IPS DF 6.9 (cell line): ENCODE results near the gene WDR17.

Experiments used
- DNase-seq: peaks from one replicate; pipeline ENCODE4 v3.0.0-alpha.2; 2013; ENCODE audit warnings: low read depth, low spot score
- H3K27ac ChIP-seq: one replicate; pipeline ENCODE4 v1.5.1; 2013; ENCODE audit warnings: low read length, control low read depth
- H3K27me3 ChIP-seq: 2 replicates; pipeline ENCODE4 v1.6.1; 2013; ENCODE audit warnings: mild to moderate bottlenecking, low read length; ENCODE audit not compliant: control insufficient read depth, insufficient read depth
- H3K36me3 ChIP-seq: 2 replicates; pipeline ENCODE4 v1.6.1; 2013; ENCODE audit warnings: low read length; ENCODE audit not compliant: control insufficient read depth, insufficient read depth
- H3K4me1 ChIP-seq: 2 replicates; pipeline ENCODE4 v1.6.1; 2013; ENCODE audit warnings: low read length; ENCODE audit not compliant: control insufficient read depth, insufficient read depth
- H3K4me3 ChIP-seq: 2 replicates; pipeline ENCODE4 v1.5.1; 2013; ENCODE audit warnings: mild to moderate bottlenecking, low read length
- H3K9me3 ChIP-seq: 2 replicates; pipeline ENCODE4 v1.6.1; 2013; ENCODE audit warnings: low read length, inconsistent platforms; ENCODE audit not compliant: control insufficient read depth, insufficient read depth
- WGBS: extraction: QIAGEN DNeasy Blood & Tissue Kit; methylation state at CpG from one replicate; pipeline ENCODE4 v1.1.7; 2013; ENCODE audit warnings: mixed read lengths, missing lambda C conversion rate; ENCODE audit not compliant: insufficient read length, insufficient coverage; 5-methylcytosine and 5-hydroxymethylcytosine counted together

Gene WDR17

GRCh38 chr4:176189891-176190795, 124.5 kb downstream of the WDR17 start:
- DNase-seq: no peak
- Histone ChIP-seq H3K36me3 (no peaks in the 10 kb centered on the region), H3K4me1 (peaks cover 1% of the 10 kb centered on the region; the same call in 1 of the 2 replicates), H3K4me3 (no peak overlapping the region), H3K27ac (no peak overlapping the region), H3K9me3 (no peaks in the 10 kb centered on the region), H3K27me3 (no peaks in the 10 kb centered on the region)
- no CpG with 5 or more reads among the region's 11 CpGs for WGBS

DNA sequence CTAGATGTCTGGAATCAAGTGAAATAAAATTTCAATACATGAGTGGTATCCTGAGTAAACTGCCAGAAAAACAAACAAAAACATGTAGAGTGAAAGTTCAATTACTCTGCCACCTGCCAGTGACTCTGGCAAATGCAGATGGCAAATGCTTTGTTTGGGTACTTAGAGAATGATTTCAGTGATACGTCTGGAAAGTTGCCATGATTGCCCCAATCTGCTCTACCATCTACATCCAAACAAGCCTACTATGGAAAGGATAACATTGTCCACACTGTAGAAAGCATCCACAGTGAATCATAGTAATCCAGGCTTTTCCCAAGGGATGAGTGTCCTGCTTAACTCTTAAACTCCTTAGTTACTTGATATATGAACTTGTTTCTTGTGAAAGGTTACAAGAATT, 126.3 kb downstream of the WDR17 start:
- peaks cover 1% of the 10 kb centered on the region; the same call in 1 of the 2 replicates for H3K4me1 ChIP-seq
- H3K4me3 ChIP-seq: no peak overlapping the region
- H3K27ac ChIP-seq: no peak overlapping the region
- H3K27me3 ChIP-seq: no peaks in the 10 kb centered on the region
- DNase-seq: no peak
- H3K9me3 ChIP-seq: no peaks in the 10 kb centered on the region
- WGBS: no CpG with 5 or more reads among the region's 1 CpG
- no peaks in the 10 kb centered on the region for H3K36me3 ChIP-seq

DNA sequence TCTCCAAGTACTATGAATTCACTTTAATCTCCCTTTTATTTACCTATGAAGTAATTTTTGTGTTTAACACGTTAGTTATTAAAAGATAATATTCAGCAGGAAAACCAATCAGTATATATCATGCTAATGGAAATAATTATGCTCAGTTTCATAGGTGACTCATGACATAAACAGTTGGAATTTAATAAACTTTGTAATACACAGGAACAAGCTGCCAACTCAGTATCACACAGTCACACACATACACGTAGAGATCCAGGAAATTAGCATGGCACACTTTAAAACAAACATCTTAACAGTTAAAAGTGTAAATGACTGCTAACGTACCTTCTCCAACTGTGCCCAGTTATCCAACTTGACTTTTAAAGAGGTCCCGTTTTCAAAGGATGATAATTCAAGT, 127.5 kb downstream of the WDR17 start:
- Histone ChIP-seq H3K36me3 (no peaks in the 10 kb centered on the region), H3K9me3 (no peaks in the 10 kb centered on the region), H3K4me1 (no peaks in the 10 kb centered on the region), H3K4me3 (no peak overlapping the region), H3K27ac (no peak overlapping the region), H3K27me3 (no peaks in the 10 kb centered on the region)
- no CpG with 5 or more reads among the region's 4 CpGs for WGBS
- no peak for DNase-seq

GRCh38 chr4:176193938-176194337, 128.3 kb downstream of the WDR17 start:
- Histone ChIP-seq H3K9me3 (no peaks in the 10 kb centered on the region), H3K27ac (no peak overlapping the region), H3K4me1 (no peaks in the 10 kb centered on the region; the same call in 1 of the 2 replicates), H3K36me3 (no peaks in the 10 kb centered on the region), H3K27me3 (no peaks in the 10 kb centered on the region), H3K4me3 (no peak overlapping the region)
- DNase-seq: no peak
- WGBS: no CpG with 5 or more reads among the region's 3 CpGs

GRCh38 chr4:176195184-176195978, 129.7 kb downstream of the WDR17 start, which contains the start of gene SPATA4:
Gene SPATA4 (minus strand): TSS chr4:176195585. CDS start chr4:176195562, 23 bp downstream.
- DNase-seq: peak; percentile 66
- Histone ChIP-seq H3K4me1 (no peaks in the 10 kb centered on the region; the same call in 1 of the 2 replicates), H3K4me3 (peak within 1 kb of the TSS; percentile 31; the same call in 1 of the 2 replicates), H3K36me3 (no peaks in the 10 kb centered on the region), H3K27ac (no peak within 1 kb of the TSS), H3K9me3 (no peaks in the 10 kb centered on the region; the same call in 1 of the 2 replicates), H3K27me3 (no peaks in the 10 kb centered on the region)
- no CpG with 5 or more reads among the region's 45 CpGs for WGBS

DNA sequence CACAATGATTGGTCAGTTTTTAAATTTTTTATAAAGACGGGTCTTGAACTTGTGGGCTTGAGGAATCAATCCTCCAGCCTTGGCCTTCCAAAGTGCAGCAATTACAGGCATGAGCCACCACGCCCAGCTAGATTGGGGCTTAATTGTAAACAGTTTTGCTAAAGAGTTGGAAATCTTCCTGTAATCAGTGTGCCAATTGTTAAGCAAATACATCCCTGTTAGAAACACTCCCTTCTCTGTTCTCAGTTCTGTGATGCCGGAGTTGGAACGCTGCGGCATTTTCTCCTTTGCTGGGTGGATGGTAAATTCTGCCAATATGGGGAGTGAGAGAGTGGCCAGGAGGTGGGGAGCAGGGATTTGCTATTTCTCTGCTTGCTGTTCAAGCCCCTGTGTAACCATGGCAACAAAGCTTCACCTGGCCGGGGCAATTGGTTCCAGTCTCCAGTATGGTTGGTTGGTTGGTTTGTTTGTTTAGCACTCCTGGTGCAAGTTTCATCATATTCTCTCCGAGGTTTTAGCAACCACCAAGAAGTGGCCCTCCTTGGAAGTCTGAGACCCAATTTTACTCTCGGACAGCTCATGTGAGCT, 132.8 kb downstream of the WDR17 start:
- no CpG with 5 or more reads among the region's 8 CpGs for WGBS
- H3K27ac ChIP-seq: no peak overlapping the region

DNA sequence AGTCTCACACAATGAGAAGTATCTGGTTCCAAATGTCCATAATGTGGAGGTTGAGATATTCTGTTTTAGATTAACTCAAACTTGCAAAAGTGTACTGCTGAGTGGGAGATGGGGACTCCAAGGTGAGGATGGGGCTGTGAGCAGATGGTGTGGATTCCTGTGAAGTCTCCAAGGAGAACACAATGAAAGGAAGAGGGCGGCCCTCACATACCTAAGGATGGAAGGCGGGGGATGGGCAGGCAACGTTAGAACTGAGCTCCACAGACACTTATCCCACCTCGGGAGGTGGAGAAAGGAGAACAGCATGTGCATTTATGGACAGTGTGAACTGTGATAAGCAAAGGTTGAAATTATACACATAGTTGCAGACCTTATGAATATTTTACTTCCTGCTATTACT, 139.7 kb downstream of the WDR17 start:
- no peak overlapping the region for H3K27ac ChIP-seq
- no CpG with 5 or more reads among the region's 4 CpGs for whole genome bisulfite sequencing
- H3K4me1 ChIP-seq: peaks cover 3% of the 10 kb centered on the region
- H3K4me3 ChIP-seq: no peak overlapping the region
- H3K9me3 ChIP-seq: no peaks in the 10 kb centered on the region; the same call in 1 of the 2 replicates
- no peaks in the 10 kb centered on the region for H3K36me3 ChIP-seq
- no peaks in the 10 kb centered on the region for H3K27me3 ChIP-seq
- no peak for DNase-seq

More for the DNA sequence above, 132.8 kb downstream of the WDR17 start:
- Histone ChIP-seq H3K36me3 (no peaks in the 10 kb centered on the region), H3K4me3 (no peak overlapping the region), H3K27me3 (no peaks in the 10 kb centered on the region), H3K9me3 (no peaks in the 10 kb centered on the region; the same call in 1 of the 2 replicates), H3K4me1 (no peaks in the 10 kb centered on the region; the same call in 1 of the 2 replicates)
- DNase-seq: no peak

DNA sequence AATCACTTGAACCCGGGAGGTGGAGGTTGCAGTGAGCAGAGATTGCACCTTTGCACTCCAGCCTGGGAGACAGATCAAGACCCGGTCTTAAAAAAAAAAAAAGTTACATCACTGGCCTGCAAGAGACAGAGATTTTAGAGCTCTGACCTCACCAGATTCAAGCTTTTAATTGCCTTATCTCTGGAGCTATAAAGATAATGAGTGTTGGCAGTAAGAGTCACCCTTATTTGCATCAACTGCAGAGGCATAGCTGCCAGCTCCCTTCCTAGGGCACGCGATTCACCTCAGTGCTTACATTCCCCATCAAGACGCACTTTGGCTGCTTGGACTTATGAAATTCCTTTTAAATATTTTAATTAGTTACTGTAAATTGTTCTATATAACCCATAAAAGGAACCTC, 142.2 kb downstream of the WDR17 start:
- Histone ChIP-seq H3K9me3 (no peaks in the 10 kb centered on the region), H3K36me3 (no peaks in the 10 kb centered on the region), H3K4me3 (no peak overlapping the region), H3K27ac (no peak overlapping the region), H3K4me1 (peaks cover 3% of the 10 kb centered on the region), H3K27me3 (no peaks in the 10 kb centered on the region)
- no peak for DNase-seq
- no CpG with 5 or more reads among the region's 5 CpGs for WGBS

GRCh38 chr4:176209535-176209934, 143.9 kb downstream of the WDR17 start:
- DNase-seq: no peak
- Histone ChIP-seq H3K4me1 (peaks cover 3% of the 10 kb centered on the region), H3K36me3 (no peaks in the 10 kb centered on the region), H3K27ac (no peak overlapping the region), H3K9me3 (no peaks in the 10 kb centered on the region), H3K4me3 (no peak overlapping the region), H3K27me3 (no peaks in the 10 kb centered on the region)
- WGBS: no CpG with 5 or more reads among the region's 4 CpGs

- Histone ChIP-seq H3K36me3 (no peaks in the 10 kb centered on the region), H3K27me3 (no peaks in the 10 kb centered on the region), H3K9me3 (no peaks in the 10 kb centered on the region), H3K4me3 (no peak overlapping the region), H3K4me1 (peaks cover 2% of the 10 kb centered on the region), H3K27ac (no peak overlapping the region)
- WGBS: no CpG with 5 or more reads among the region's 3 CpGs
- no peak for DNase-seq
Measured at GRCh38 chr4:176210101-176210500, 144.5 kb downstream of the WDR17 start.
